COR-L47 (cell line): ENCODE results near the gene PARN.
"Not testable (repeated sequence)": the region's sequence is repeated elsewhere in the genome, so short reads cannot be mapped to it uniquely, and the experiment has no call there.

Experiments
- DNase-seq: peaks from one replicate; lab custom pipeline; 2025; lab: John Stamatoyannopoulos, UW

The PARN gene

GRCh38 chr16:14574698-14575415 is 55.2 kb downstream of the PARN start:
- DNase-seq = not testable (repeated sequence)

- no peak for DNase-seq
Measured at GRCh38 chr16:14572535-14572934, 57.5 kb downstream of the PARN start.

GRCh38 chr16:14569213-14569612 is 60.8 kb downstream of the PARN start:
- no peak for DNase-seq

- no peak for DNase-seq
Measured at GRCh38 chr16:14566599-14566998, 63.5 kb downstream of the PARN start.

- no peak for DNase-seq
Measured at GRCh38 chr16:14565688-14566025, 64.4 kb downstream of the PARN start.

GRCh38 chr16:14564861-14565687 is 65.0 kb downstream of the PARN start:
- DNase-seq = peak; percentile 81

- DNase-seq = peak; percentile 6
Measured at GRCh38 chr16:14564323-14564722, 65.7 kb downstream of the PARN start.

- no peak for DNase-seq
Measured at GRCh38 chr16:14562691-14563491, 67.2 kb downstream of the PARN start.

GRCh38 chr16:14560523-14560922 is 69.5 kb downstream of the PARN start:
- DNase-seq = no peak

GRCh38 chr16:14559809-14560241 is 70.2 kb downstream of the PARN start:
- DNase-seq = no peak

- DNase-seq = no peak
Measured at GRCh38 chr16:14553447-14553846, 76.6 kb downstream of the PARN start.

GRCh38 chr16:14549789-14550153 is 80.3 kb downstream of the PARN start:
- peak; percentile 78 for DNase-seq

GRCh38 chr16:14548933-14549788 is 80.9 kb downstream of the PARN start:
- DNase-seq = no peak

- DNase-seq = no peak
Measured at GRCh38 chr16:14545346-14545884, 84.6 kb downstream of the PARN start.

- not testable (repeated sequence) for DNase-seq
Measured at GRCh38 chr16:14544846-14545245, 85.2 kb downstream of the PARN start.

- DNase-seq = no peak
Measured at GRCh38 chr16:14539631-14540030, 90.4 kb downstream of the PARN start.

GRCh38 chr16:14539156-14539555 is 90.9 kb downstream of the PARN start:
- DNase-seq = no peak

GRCh38 chr16:14538604-14539003 is 91.5 kb downstream of the PARN start:
- no peak for DNase-seq

- DNase-seq = no peak
Measured at GRCh38 chr16:14531613-14532012, 98.4 kb downstream of the PARN start.

- DNase-seq = no peak
Measured at GRCh38 chr16:14531101-14531500, 99.0 kb downstream of the PARN start.

GRCh38 chr16:14530046-14530445 is 100.0 kb downstream of the PARN start:
- no peak for DNase-seq
